Measurements from ENCODE around the gene PPP2R1A. TPM values are rescaled to one million over a fixed set of nuclear protein-coding genes. Genes with fewer than 3 reads are reported as not detected.

Gene PPP2R1A
- total and polyA plus RNA-seq, 2 of the 13 experiments (the other 11 are each of a cell fraction or from before 2014, with no cell fraction given), result 86.7 to 130 TPM

GRCh38 chr19:52189735-52190486 lies at the start of gene PPP2R1A (continued):
- TF ChIP-seq ZNF350 (CRISPR knock-in tag; IDR thresholded peaks at IDR 0.05; ENCODE audit: borderline replicate concordance, low read depth) (peak; percentile 97), NR2F6 (IDR thresholded peaks at IDR 0.05) (no peak), NR2F6 (CRISPR knock-in tag; IDR thresholded peaks at IDR 0.05) (no peak), DNMT1 (CRISPR knock-in tag; IDR thresholded peaks at IDR 0.05) (0 out of 2 replicates have a peak, but pooled peaks have one; percentile 46), DDIT3 (CRISPR knock-in tag; IDR thresholded peaks at IDR 0.05) (no peak), ZNF563 (CRISPR knock-in tag; IDR thresholded peaks at IDR 0.05) (peak; percentile 73), TBL1XR1 (IDR thresholded peaks at IDR 0.05; ENCODE audit: borderline replicate concordance, low read length, partially characterized antibody) (peak; percentile 12), XRCC5 (optimal IDR thresholded peaks at IDR 0.05; ENCODE audit: low read length) (peak; percentile 70), FIP1L1 (IDR thresholded peaks at IDR 0.05; ENCODE audit: borderline replicate concordance, insufficient read depth, low read depth, low read length) (no peak)
- TF ChIP-seq, protein P1, sequence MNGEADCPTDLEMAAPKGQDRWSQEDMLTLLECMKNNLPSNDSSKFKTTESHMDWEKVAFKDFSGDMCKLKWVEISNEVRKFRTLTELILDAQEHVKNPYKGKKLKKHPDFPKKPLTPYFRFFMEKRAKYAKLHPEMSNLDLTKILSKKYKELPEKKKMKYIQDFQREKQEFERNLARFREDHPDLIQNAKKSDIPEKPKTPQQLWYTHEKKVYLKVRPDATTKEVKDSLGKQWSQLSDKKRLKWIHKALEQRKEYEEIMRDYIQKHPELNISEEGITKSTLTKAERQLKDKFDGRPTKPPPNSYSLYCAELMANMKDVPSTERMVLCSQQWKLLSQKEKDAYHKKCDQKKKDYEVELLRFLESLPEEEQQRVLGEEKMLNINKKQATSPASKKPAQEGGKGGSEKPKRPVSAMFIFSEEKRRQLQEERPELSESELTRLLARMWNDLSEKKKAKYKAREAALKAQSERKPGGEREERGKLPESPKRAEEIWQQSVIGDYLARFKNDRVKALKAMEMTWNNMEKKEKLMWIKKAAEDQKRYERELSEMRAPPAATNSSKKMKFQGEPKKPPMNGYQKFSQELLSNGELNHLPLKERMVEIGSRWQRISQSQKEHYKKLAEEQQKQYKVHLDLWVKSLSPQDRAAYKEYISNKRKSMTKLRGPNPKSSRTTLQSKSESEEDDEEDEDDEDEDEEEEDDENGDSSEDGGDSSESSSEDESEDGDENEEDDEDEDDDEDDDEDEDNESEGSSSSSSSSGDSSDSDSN (CRISPR knock-in tag; IDR thresholded peaks at IDR 0.05), result peak; percentile 82
- TF ChIP-seq, protein P2, sequence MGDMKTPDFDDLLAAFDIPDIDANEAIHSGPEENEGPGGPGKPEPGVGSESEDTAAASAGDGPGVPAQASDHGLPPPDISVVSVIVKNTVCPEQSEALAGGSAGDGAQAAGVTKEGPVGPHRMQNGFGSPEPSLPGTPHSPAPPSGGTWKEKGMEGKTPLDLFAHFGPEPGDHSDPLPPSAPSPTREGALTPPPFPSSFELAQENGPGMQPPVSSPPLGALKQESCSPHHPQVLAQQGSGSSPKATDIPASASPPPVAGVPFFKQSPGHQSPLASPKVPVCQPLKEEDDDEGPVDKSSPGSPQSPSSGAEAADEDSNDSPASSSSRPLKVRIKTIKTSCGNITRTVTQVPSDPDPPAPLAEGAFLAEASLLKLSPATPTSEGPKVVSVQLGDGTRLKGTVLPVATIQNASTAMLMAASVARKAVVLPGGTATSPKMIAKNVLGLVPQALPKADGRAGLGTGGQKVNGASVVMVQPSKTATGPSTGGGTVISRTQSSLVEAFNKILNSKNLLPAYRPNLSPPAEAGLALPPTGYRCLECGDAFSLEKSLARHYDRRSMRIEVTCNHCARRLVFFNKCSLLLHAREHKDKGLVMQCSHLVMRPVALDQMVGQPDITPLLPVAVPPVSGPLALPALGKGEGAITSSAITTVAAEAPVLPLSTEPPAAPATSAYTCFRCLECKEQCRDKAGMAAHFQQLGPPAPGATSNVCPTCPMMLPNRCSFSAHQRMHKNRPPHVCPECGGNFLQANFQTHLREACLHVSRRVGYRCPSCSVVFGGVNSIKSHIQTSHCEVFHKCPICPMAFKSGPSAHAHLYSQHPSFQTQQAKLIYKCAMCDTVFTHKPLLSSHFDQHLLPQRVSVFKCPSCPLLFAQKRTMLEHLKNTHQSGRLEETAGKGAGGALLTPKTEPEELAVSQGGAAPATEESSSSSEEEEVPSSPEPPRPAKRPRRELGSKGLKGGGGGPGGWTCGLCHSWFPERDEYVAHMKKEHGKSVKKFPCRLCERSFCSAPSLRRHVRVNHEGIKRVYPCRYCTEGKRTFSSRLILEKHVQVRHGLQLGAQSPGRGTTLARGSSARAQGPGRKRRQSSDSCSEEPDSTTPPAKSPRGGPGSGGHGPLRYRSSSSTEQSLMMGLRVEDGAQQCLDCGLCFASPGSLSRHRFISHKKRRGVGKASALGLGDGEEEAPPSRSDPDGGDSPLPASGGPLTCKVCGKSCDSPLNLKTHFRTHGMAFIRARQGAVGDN (CRISPR knock-in tag; IDR thresholded peaks at IDR 0.05), result peak; percentile 83
- TF ChIP-seq, protein P3, sequence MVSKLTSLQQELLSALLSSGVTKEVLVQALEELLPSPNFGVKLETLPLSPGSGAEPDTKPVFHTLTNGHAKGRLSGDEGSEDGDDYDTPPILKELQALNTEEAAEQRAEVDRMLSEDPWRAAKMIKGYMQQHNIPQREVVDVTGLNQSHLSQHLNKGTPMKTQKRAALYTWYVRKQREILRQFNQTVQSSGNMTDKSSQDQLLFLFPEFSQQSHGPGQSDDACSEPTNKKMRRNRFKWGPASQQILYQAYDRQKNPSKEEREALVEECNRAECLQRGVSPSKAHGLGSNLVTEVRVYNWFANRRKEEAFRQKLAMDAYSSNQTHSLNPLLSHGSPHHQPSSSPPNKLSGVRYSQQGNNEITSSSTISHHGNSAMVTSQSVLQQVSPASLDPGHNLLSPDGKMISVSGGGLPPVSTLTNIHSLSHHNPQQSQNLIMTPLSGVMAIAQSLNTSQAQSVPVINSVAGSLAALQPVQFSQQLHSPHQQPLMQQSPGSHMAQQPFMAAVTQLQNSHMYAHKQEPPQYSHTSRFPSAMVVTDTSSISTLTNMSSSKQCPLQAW (CRISPR knock-in tag; IDR thresholded peaks at IDR 0.05), result peak; percentile 78
- TF ChIP-seq, protein P4, sequence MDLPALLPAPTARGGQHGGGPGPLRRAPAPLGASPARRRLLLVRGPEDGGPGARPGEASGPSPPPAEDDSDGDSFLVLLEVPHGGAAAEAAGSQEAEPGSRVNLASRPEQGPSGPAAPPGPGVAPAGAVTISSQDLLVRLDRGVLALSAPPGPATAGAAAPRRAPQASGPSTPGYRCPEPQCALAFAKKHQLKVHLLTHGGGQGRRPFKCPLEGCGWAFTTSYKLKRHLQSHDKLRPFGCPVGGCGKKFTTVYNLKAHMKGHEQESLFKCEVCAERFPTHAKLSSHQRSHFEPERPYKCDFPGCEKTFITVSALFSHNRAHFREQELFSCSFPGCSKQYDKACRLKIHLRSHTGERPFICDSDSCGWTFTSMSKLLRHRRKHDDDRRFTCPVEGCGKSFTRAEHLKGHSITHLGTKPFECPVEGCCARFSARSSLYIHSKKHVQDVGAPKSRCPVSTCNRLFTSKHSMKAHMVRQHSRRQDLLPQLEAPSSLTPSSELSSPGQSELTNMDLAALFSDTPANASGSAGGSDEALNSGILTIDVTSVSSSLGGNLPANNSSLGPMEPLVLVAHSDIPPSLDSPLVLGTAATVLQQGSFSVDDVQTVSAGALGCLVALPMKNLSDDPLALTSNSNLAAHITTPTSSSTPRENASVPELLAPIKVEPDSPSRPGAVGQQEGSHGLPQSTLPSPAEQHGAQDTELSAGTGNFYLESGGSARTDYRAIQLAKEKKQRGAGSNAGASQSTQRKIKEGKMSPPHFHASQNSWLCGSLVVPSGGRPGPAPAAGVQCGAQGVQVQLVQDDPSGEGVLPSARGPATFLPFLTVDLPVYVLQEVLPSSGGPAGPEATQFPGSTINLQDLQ (CRISPR knock-in tag; IDR thresholded peaks at IDR 0.05), result peak; percentile 100

Data from HepG2 (cell line).